Hepatocyte (in vitro differentiated cells): ENCODE data around the gene RELA.

ENCODE experiments used
- CTCF ChIP-seq: fragments of 200-600 bp; sonication (generic); IDR thresholded peaks from 2 replicates; pipeline ENCODE4 v1.5.1; 2016; ENCODE audit warnings: antibody characterized with exemption, mild to moderate bottlenecking; ENCODE audit not compliant: poor library complexity
- EZH2 ChIP-seq: fragments of 200-600 bp; sonication (generic); IDR thresholded peaks from 2 replicates; pipeline ENCODE4 v1.6.1; 2016; ENCODE audit warnings: antibody characterized with exemption, mild to moderate bottlenecking, borderline replicate concordance

GRCh38 chr11:65685981-65686380, 23.3 kb upstream of the RELA start:
- no peak for TF ChIP-seq CTCF
- TF ChIP-seq EZH2 = no peak
